ENCODE data around the gene SHB. TPM values are rescaled to one million over a fixed set of nuclear protein-coding genes. Genes with fewer than 3 reads are reported as not detected.
A peak's percentile ranks its signal among the peaks of the same experiment; 100 is the strongest.

The SHB gene
- total and polyA plus RNA-seq, 2 of the 13 experiments (the other 11 are each of a cell fraction or from before 2014, with no cell fraction given) = 19.4 to 20.7 TPM

DNA sequence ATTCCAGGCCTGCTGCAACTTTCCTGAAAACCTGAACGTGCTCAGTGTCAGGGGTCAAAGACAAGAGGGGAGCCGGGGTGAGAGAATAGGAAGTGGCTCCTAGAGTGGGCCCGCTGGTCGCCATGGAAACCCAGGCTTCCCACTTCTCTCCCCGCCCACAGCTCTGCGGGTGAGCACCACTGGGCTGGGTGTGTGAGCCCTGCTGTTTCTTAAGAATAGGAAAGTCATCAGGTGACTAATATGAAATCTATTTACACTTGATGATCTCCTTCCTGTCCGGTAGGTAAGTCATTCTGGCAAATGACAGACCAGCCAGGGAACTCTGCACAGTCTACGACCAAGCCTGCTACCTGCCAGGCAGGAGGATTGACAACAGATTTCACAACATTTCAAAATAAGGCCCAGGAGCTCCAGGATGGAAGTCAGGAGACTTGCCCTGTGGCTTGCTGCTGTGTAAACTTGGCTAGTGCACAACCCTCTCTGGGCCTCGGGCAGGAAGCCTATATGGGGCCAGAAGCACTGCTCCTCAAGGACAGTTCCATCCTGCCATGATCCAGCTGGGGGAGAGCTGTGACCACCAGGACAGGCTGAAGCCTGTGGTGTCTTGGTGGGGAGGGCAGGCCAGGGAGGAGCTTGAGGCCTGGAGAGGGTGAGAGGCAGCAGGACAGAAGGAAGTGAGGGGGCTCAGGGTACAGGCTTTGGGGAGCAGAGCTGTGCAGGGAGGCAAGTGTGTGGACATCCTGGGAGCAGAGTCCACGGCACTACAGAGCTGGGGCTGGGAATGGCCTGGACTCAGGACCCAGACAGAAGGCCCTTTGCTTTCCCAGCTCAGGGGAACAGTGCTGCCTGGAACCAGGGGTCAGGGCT is 60.6 kb downstream of the SHB start (continued):
- peak; percentile 94; the same call in 1 of the 2 replicates for TF ChIP-seq MTA1 (CRISPR knock-in tag; IDR thresholded peaks at IDR 0.05; ENCODE audit: borderline replicate concordance)
- TF ChIP-seq ZFP36L2 (CRISPR knock-in tag; IDR thresholded peaks at IDR 0.05) = no peak
- TF ChIP-seq ERF (CRISPR knock-in tag; IDR thresholded peaks at IDR 0.05) = peak; percentile 85; the same call in 1 of the 2 replicates
- TF ChIP-seq, protein P1, sequence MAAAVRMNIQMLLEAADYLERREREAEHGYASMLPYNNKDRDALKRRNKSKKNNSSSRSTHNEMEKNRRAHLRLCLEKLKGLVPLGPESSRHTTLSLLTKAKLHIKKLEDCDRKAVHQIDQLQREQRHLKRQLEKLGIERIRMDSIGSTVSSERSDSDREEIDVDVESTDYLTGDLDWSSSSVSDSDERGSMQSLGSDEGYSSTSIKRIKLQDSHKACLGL (CRISPR knock-in tag; IDR thresholded peaks at IDR 0.05) = no peak; the same call in 1 of the 2 replicates
- TF ChIP-seq FOXC1 (CRISPR knock-in tag; IDR thresholded peaks at IDR 0.05; ENCODE audit: borderline replicate concordance) = no peak; the same call in 1 of the 2 replicates
- TF ChIP-seq, protein P2, sequence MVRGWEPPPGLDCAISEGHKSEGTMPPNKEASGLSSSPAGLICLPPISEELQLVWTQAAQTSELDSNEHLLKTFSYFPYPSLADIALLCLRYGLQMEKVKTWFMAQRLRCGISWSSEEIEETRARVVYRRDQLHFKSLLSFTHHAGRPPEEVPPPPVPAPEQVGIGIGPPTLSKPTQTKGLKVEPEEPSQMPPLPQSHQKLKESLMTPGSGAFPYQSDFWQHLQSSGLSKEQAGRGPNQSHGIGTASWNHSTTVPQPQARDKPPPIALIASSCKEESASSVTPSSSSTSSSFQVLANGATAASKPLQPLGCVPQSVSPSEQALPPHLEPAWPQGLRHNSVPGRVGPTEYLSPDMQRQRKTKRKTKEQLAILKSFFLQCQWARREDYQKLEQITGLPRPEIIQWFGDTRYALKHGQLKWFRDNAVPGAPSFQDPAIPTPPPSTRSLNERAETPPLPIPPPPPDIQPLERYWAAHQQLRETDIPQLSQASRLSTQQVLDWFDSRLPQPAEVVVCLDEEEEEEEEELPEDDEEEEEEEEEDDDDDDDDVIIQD (CRISPR knock-in tag; IDR thresholded peaks at IDR 0.05; ENCODE audit: low read depth) = no peak
- TF ChIP-seq ZIK1 (CRISPR knock-in tag; IDR thresholded peaks at IDR 0.05; ENCODE audit: borderline replicate concordance, low read depth) = no peak
- no peak for TF ChIP-seq EEA1 (CRISPR knock-in tag; IDR thresholded peaks at IDR 0.05; ENCODE audit: borderline replicate concordance)
- TF ChIP-seq JUN (CRISPR knock-in tag; IDR thresholded peaks at IDR 0.05) = 0 out of 2 replicates have a peak, but pooled peaks have one; percentile 24
- TF ChIP-seq ZNF562 (CRISPR knock-in tag; IDR thresholded peaks at IDR 0.05; ENCODE audit: borderline replicate concordance) = no peak
- TF ChIP-seq, protein P3, sequence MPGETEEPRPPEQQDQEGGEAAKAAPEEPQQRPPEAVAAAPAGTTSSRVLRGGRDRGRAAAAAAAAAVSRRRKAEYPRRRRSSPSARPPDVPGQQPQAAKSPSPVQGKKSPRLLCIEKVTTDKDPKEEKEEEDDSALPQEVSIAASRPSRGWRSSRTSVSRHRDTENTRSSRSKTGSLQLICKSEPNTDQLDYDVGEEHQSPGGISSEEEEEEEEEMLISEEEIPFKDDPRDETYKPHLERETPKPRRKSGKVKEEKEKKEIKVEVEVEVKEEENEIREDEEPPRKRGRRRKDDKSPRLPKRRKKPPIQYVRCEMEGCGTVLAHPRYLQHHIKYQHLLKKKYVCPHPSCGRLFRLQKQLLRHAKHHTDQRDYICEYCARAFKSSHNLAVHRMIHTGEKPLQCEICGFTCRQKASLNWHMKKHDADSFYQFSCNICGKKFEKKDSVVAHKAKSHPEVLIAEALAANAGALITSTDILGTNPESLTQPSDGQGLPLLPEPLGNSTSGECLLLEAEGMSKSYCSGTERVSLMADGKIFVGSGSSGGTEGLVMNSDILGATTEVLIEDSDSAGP (CRISPR knock-in tag; IDR thresholded peaks at IDR 0.05; ENCODE audit: borderline replicate concordance) = peak; percentile 69; the same call in 1 of the 2 replicates
- TF ChIP-seq DPF2 (CRISPR knock-in tag; IDR thresholded peaks at IDR 0.05; ENCODE audit: borderline replicate concordance, low read depth) = 0 out of 2 replicates have a peak, but pooled peaks have one; percentile 59
- TF ChIP-seq, protein P4, sequence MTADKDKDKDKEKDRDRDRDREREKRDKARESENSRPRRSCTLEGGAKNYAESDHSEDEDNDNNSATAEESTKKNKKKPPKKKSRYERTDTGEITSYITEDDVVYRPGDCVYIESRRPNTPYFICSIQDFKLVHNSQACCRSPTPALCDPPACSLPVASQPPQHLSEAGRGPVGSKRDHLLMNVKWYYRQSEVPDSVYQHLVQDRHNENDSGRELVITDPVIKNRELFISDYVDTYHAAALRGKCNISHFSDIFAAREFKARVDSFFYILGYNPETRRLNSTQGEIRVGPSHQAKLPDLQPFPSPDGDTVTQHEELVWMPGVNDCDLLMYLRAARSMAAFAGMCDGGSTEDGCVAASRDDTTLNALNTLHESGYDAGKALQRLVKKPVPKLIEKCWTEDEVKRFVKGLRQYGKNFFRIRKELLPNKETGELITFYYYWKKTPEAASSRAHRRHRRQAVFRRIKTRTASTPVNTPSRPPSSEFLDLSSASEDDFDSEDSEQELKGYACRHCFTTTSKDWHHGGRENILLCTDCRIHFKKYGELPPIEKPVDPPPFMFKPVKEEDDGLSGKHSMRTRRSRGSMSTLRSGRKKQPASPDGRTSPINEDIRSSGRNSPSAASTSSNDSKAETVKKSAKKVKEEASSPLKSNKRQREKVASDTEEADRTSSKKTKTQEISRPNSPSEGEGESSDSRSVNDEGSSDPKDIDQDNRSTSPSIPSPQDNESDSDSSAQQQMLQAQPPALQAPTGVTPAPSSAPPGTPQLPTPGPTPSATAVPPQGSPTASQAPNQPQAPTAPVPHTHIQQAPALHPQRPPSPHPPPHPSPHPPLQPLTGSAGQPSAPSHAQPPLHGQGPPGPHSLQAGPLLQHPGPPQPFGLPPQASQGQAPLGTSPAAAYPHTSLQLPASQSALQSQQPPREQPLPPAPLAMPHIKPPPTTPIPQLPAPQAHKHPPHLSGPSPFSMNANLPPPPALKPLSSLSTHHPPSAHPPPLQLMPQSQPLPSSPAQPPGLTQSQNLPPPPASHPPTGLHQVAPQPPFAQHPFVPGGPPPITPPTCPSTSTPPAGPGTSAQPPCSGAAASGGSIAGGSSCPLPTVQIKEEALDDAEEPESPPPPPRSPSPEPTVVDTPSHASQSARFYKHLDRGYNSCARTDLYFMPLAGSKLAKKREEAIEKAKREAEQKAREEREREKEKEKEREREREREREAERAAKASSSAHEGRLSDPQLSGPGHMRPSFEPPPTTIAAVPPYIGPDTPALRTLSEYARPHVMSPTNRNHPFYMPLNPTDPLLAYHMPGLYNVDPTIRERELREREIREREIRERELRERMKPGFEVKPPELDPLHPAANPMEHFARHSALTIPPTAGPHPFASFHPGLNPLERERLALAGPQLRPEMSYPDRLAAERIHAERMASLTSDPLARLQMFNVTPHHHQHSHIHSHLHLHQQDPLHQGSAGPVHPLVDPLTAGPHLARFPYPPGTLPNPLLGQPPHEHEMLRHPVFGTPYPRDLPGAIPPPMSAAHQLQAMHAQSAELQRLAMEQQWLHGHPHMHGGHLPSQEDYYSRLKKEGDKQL (CRISPR knock-in tag; IDR thresholded peaks at IDR 0.05; ENCODE audit: low read depth) = peak; percentile 39; the same call in 1 of the 2 replicates
- 0 out of 2 replicates have a peak, but pooled peaks have one; percentile 26 for TF ChIP-seq ZNF546 (CRISPR knock-in tag; conservative IDR thresholded peaks at IDR 0.05)
- TF ChIP-seq, protein P5, sequence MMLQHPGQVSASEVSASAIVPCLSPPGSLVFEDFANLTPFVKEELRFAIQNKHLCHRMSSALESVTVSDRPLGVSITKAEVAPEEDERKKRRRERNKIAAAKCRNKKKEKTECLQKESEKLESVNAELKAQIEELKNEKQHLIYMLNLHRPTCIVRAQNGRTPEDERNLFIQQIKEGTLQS (CRISPR knock-in tag; IDR thresholded peaks at IDR 0.05) = no peak
- TF ChIP-seq ZNF788 (CRISPR knock-in tag; IDR thresholded peaks at IDR 0.05; ENCODE audit: borderline replicate concordance) = peak; percentile 89; the same call in 1 of the 2 replicates
- TF ChIP-seq ZFP41 (CRISPR knock-in tag; IDR thresholded peaks at IDR 0.05; ENCODE audit: borderline replicate concordance) = 0 out of 2 replicates have a peak, but pooled peaks have one; percentile 54
- TF ChIP-seq ZNF225 (CRISPR knock-in tag; IDR thresholded peaks at IDR 0.05) = no peak

Measured in HepG2 (cell line).